Measurements from ENCODE around the gene PTH1R.

The PTH1R gene

GRCh38 chr3:46930166-46930944 is 52.8 kb downstream of the PTH1R start:
- no peak for DNase-seq (ENCODE audit: low spot score)

- DNase-seq (ENCODE audit: low spot score), result no peak
Measured at GRCh38 chr3:46930945-46931403, 53.5 kb downstream of the PTH1R start.

DNA sequence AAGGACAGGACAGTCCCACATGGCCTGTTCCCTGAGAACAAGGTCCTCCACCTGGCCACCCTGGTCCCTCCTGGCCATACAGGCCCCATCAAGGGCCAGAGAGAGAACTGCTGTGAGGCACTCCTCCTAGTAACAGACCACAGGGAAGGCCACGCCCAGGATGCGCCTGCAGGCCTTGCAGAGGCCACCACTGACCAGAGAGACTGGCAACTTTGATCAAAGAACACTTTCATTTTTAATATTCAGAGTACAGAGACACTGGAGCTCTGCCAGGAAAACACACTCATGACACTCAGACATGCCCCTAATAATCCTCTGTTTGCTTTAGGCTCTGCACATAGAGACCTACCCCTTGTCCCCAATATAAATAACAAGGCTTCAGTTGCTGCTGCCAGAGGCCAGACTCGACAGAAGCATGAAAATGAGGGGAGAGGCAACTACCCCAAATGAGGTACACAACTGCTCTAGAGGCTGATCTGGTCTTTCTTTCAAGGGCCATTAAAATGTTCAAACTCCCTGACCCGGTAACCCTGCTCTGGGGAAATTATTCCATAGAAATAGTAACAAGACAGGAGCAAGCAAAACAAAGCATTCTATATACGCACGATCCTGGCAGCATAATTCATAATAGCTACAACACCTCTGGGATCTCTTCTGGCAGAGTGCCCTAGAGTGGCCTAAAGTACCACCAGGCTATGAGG is 54.3 kb downstream of the PTH1R start:
- no peak for DNase-seq (ENCODE audit: low spot score)

- no peak for DNase-seq (ENCODE audit: low spot score)
Measured at GRCh38 chr3:46932455-46933225, 55.1 kb downstream of the PTH1R start.

- DNase-seq (ENCODE audit: low spot score), result no peak
Measured at GRCh38 chr3:46933261-46933660, 55.7 kb downstream of the PTH1R start.

GRCh38 chr3:46934072-46934471 is 56.6 kb downstream of the PTH1R start:
- DNase-seq (ENCODE audit: low spot score), result no peak

- DNase-seq (ENCODE audit: low spot score), result no peak
Measured at GRCh38 chr3:46934498-46935167, 57.1 kb downstream of the PTH1R start.

- DNase-seq (ENCODE audit: low spot score), result peak; percentile 71
Measured at GRCh38 chr3:46935168-46935858, 57.8 kb downstream of the PTH1R start.

DNA sequence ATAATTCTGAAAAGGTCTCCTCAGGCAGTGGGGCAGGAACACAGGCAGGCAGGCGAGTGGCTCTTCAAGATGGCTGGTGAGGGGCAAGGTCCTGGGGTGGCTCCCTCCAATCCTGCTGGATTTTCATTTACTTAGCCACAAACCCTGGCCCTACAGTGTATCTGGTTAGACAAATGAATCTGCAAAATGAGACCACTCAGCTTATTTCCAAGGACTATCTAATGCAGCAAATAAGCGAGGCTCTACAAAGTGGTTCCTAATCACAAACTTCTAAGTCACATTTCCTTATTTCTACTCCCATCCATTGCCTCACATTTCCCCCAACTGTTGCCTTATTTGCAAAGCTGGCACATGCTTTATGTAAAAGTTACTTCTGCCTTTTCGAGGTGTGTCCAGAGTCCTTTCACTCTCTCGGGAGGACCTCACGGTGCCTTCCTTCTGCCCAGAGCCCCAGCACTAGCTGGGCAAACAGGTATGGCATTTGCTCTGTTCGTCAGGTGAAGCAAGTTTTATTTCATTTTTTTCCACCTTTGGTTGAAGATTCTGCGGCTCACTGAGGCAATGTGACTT is 58.6 kb downstream of the PTH1R start:
- DNase-seq (ENCODE audit: low spot score), result no peak

DNA sequence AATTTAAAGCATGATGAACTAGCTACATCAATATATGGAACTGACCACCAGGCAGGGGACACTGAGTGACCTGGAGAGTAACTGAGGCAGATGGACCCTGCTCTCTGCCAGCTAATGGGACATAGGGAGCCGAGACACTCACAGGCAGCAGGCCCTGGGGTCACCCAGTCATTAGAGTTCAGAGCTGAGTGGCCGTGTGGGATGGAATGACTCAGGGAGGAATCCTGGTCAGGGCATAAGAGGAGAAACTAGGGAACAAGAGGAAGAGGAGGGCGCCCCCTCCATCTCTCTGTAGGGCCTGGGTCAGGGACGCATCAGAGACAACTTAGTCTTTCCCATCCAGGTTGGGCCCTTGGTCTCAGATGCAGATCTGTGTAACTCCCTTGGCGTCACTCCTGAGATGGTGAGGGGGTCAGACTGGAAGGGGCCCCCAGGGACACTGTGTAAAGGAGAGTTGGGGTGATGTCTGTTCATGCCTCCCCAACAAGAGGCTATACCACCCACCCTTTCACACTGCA is 59.3 kb downstream of the PTH1R start:
- DNase-seq (ENCODE audit: low spot score), result no peak

GRCh38 chr3:46938118-46938517 is 60.6 kb downstream of the PTH1R start:
- DNase-seq (ENCODE audit: low spot score), result no peak

- no peak for DNase-seq (ENCODE audit: low spot score)
Measured at GRCh38 chr3:46939578-46940445, 62.3 kb downstream of the PTH1R start.

- DNase-seq (ENCODE audit: low spot score), result no peak
Measured at GRCh38 chr3:46942076-46942475, 64.6 kb downstream of the PTH1R start.

- DNase-seq (ENCODE audit: low spot score), result no peak
Measured at GRCh38 chr3:46942481-46943236, 65.1 kb downstream of the PTH1R start.

DNA sequence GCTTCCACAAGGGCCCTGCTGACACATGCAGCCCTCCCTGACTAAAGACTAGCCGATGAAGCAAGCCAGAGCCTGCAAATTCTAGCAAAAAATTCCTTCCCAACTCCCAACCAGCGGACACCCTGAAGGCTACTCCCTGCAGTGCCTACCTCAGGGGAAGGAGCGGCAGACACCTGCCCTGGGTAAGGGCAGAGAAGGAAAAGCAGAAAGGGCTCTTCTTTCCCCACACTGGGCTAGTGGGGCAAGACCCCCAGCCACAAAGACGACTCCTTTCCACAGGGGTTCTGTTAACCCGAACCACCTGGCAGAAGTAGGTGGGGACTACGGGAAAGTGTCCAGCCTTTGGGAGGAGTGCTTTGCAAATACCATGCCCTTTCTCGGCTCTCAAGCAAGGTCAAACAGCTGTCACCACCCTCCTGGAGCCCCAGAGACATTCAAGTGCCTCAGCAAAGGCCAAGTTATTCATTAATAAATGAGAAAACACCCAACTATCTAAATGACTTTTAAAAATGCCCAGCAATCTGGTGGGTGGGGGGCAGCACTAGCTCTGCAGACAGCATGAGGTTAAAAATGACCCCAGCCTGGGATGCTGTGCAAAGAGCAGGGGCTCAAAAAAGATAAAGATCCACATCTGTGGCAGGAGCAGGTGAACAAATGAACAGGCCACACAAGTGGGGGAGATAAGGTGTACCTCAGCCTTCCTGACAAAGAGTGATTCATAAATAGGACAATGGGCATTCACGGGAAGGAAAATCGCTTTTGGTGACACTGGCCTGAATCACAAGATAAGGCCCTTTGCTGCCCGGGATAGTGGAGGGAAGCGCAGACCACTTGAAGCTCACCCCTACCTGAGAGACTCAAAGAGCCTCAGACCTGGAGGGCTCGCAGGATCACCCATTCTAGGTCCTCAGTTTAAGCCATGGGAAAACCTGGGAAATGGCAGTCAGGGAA is 66.0 kb downstream of the PTH1R start:
- peak; percentile 48 for DNase-seq (ENCODE audit: low spot score)

DNA sequence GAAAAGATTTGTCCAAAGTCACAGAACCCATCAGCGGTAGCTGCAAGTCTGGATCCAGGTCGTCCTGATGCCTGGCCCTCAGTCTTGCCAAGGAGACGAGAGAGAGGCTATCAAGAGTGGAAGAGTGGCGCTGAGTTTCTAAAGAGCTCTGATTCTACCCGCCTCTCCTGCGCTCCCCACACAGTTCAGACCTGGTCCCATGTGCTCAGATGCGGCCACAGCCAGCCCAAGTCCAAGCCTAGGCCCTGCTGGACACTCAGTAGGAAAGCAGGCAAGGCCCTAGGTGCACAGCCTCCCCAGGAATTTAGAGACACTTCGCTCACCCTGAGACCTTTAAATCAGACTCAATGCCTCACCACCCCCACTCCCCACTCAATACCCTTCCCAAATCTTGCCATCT is 66.7 kb downstream of the PTH1R start:
- no peak for DNase-seq (ENCODE audit: low spot score)

DNA sequence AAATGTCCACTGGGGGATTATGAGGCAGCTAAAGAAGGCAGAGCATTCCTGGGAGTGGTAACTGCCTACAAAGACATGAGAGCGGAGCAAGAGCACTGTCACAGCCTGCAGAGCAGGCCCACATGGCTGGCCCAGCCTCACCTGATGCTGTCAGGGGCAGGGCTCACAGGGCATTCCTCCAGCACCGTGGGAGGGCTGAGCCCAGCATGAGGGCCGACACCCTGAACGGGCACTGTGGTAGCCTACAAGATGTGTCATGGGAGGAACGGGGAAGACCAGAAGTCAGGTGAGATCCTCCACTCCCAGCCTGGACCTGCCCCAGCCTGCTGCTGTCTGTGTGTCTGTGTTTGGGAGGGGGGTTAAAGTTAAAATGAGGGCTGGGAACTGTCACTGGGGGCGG is 68.9 kb downstream of the PTH1R start:
- DNase-seq (ENCODE audit: low spot score), result no peak
